Activated naive CD4-positive, alpha-beta T cell treated with anti-CD3 and anti-CD28 coated beads for 36 hours (primary cell): ENCODE measurements around the gene MYMK. TPM values are rescaled to one million over a fixed set of nuclear protein-coding genes. Genes with fewer than 3 reads are reported as not detected.

Experiments used
- CTCF ChIA-PET: fragments of 350-600 bp; sonication (Branson Sonifier 250); formaldehyde crosslinking; loops from one replicate; lab custom pipeline; 2021; ENCODE audit warnings: antibody characterized with exemption; lab: Charles Lee
- DNase-seq: peaks from one replicate; pipeline ENCODE4 v3.0.0-alpha.2; 2020
- H3K27ac Mint-ChIP-seq: one replicate; pipeline ENCODE4 v1.8.0; 2021; ENCODE audit warnings: mild to moderate bottlenecking, mixed read lengths
- H3K27me3 Mint-ChIP-seq: one replicate; pipeline ENCODE4 v1.8.0; 2021; ENCODE audit warnings: low read depth, mixed read lengths
- H3K36me3 Mint-ChIP-seq: one replicate; pipeline ENCODE4 v1.8.0; 2021; ENCODE audit warnings: low read depth, mixed read lengths
- H3K4me1 Mint-ChIP-seq: one replicate; pipeline ENCODE4 v1.8.0; 2021; ENCODE audit warnings: low read depth, mixed read lengths
- H3K4me3 Mint-ChIP-seq: one replicate; pipeline ENCODE4 v1.8.0; 2021; ENCODE audit warnings: mild to moderate bottlenecking, moderate library complexity, mixed read lengths
- H3K9me3 Mint-ChIP-seq: one replicate; pipeline ENCODE4 v1.8.0; 2021; ENCODE audit warnings: mixed read lengths
- intact Hi-C: fragments of 100-400 bp; cut with micrococcal nuclease; formaldehyde crosslinking; loops from one replicate; pipeline ENCODE4 v1.15.1; 2023
- total RNA-seq, 2 experiments: library from RNA; stranded (reverse); gene quantifications; one replicate each; pipeline ENCODE4 v1.2.3, GENCODE V29; 2021

The MYMK gene
- total RNA-seq, 2 experiments from 2014 or later, result not detected

DNA sequence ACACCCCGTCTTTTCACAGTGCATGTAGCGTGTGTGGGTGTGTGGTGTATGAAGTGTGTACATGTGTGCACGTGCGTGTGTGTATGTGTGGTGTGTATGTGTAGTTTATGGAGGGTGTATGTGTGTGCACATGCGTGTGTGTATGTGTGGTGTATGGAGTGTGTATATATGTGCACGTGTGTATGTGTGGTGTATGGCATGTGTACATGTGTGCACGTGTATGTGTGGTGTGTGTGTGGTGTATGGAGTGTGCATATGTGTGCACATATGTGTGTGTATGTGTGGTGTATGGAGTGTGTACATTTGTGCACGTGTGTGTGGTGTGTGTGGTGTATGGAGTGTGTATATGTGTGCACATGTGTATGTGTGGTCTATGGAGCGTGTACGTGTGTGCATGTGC is 13.2 kb downstream of the MYMK start:
- H3K9me3 Mint-ChIP-seq, result no peaks in the 10 kb centered on the region
- H3K36me3 Mint-ChIP-seq, result no peaks in the 10 kb centered on the region
- no peaks in the 10 kb centered on the region for H3K27me3 Mint-ChIP-seq
- intact Hi-C loops, result no loop called here
- no peak overlapping the region for H3K27ac Mint-ChIP-seq
- H3K4me3 Mint-ChIP-seq, result no peak overlapping the region
- DNase-seq, result no peak
- peaks cover 12% of the 10 kb centered on the region for H3K4me1 Mint-ChIP-seq
- CTCF ChIA-PET, result no interaction called here

DNA sequence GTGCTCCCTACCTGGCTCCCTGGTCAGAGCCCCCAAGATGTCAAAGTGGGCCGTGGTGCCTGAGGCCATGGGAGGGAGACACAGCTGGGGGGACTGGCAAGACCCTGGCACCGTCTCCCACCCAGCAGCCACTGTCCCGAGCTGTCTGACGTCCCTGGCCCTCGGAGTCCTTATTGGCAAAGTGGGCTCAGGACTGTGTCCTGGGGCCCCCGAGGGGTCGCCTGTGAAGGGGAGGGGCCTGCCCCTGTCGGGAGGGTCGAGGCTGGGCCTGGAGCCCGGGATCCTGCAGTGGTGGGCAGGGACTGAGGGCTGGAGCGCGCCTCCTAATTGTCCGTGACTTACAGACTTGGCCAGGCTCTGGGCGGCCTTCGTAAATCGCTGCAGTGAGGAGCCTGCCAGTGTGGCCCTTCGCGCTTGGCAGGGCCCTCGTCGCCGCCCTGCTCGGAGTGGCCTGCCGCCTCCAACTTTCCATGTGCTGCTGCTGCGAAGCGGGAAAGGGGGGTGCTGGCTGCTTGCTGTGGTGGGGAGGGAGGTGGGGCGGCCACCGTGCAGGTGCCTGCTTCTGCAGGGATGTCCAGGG is 13.7 kb downstream of the MYMK start:
- Mint-ChIP-seq H3K4me1 (peaks cover 12% of the 10 kb centered on the region), H3K27ac (no peak overlapping the region), H3K36me3 (no peaks in the 10 kb centered on the region), H3K9me3 (no peaks in the 10 kb centered on the region), H3K4me3 (no peak overlapping the region), H3K27me3 (no peaks in the 10 kb centered on the region)
- CTCF ChIA-PET, result no interaction called here
- no peak for DNase-seq
- intact Hi-C loops, result no loop called here

DNA sequence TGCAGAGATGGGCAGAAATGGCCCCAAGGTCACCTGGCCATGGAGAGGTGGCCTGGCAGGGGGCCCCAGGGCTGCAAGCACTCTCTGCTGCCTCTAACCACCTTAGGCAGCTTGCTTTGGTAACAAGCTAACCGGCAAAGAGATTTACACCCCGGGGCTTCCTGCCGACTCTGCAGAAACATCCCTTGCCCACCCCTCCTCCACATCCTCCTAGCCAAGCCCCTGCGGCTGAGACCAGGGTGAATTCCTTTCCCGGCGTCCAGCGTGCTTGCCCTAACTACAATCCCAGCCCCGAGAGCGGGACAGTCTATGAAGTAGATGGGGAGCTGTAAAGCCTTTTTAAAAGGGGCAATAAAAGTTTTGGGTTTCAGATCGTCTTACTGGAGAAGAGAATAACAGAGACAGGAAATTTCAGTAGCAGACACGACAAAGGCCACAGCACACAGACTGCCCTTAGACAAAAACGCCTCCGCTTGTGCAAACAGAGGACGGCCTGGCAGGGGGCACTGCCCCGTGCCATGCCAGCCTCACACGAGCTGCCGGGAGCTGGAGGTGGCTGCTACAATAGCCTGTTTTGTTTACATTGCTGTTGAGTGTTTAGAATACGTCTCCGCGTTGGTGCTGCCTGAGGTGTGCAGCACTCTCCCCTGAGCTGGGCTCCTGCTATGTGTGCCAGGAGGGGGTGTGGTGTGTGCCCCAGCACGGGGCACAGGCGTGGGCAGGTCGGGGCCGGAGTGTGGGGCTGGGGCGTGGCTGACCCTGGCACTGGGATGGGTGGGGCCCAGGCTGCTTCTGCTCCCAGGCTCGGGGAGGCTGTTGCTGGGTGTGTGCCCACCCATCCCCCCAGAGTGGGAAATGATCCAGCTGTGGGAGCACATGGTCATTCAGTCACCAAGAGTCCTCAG is 15.3 kb downstream of the MYMK start:
- CTCF ChIA-PET, result interaction anchor here (0.6 to 1.0 kb wide), 2 partner anchors 22 to 274 kb away, joined by 3 to 4 read pairs; no protein-coding TSS in a partner anchor
- no peaks in the 10 kb centered on the region for H3K27me3 Mint-ChIP-seq
- no peaks in the 10 kb centered on the region for H3K36me3 Mint-ChIP-seq
- peak; percentile 26 for DNase-seq
- peak overlapping the region; percentile 13 for H3K4me3 Mint-ChIP-seq
- intact Hi-C loops, result no loop called here
- H3K9me3 Mint-ChIP-seq, result no peaks in the 10 kb centered on the region
- H3K27ac Mint-ChIP-seq, result peak overlapping the region; percentile 15
- peaks cover 12% of the 10 kb centered on the region for H3K4me1 Mint-ChIP-seq

DNA sequence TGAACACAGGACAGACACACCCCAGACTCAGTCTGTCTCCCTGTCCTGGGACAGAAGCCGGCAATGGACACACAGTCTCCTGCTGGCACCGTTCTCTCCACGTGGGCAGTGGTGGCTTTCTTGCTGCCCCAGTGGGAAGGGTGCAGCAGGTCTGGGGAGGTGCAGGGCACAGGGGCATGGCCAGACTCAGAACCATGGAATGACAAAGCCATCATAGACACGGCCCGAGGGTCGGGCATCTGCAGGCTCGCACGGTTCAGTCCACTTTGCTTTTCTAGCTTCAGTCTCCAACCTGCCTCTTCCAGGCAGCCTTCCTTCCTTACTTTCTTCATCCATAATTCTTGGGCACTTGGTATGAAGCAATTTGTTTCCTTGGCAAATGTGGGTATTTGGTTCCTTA is 16.7 kb downstream of the MYMK start:
- H3K36me3 Mint-ChIP-seq, result no peaks in the 10 kb centered on the region
- intact Hi-C loops, result no loop called here
- no peak overlapping the region for H3K27ac Mint-ChIP-seq
- CTCF ChIA-PET, result no interaction called here
- no peak for DNase-seq
- H3K9me3 Mint-ChIP-seq, result no peaks in the 10 kb centered on the region
- H3K4me1 Mint-ChIP-seq, result peaks cover 12% of the 10 kb centered on the region
- no peaks in the 10 kb centered on the region for H3K27me3 Mint-ChIP-seq
- H3K4me3 Mint-ChIP-seq, result no peak overlapping the region

GRCh38 chr9:133507246-133507965 is 17.4 kb downstream of the MYMK start:
- DNase-seq, result no peak
- Mint-ChIP-seq H3K36me3 (peaks cover 2% of the 10 kb centered on the region), H3K27ac (no peak overlapping the region), H3K27me3 (no peaks in the 10 kb centered on the region), H3K4me3 (no peak overlapping the region), H3K4me1 (peaks cover 12% of the 10 kb centered on the region), H3K9me3 (peaks cover 3% of the 10 kb centered on the region)
- intact Hi-C loops, result no loop called here
- CTCF ChIA-PET, result no interaction called here

DNA sequence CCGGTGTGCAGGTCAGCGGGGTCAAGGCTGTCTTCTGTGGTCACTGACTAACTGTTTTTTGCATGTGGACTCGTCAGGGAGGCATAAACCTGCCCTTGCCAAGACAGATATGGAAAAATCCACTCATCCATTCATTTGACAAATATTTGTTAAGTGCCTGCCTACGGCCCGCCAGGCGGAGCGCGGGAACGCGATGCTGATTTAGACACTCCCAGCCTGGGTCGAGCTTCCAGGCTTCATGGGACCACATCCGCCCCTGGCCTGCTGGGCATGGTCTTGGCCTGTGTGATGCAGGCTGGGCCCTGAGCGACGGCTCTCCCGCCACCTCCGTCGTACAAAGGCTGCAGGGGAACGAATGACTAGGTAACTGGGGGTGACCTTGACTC is 18.1 kb downstream of the MYMK start:
- Mint-ChIP-seq H3K4me1 (peaks cover 12% of the 10 kb centered on the region), H3K27me3 (no peaks in the 10 kb centered on the region), H3K9me3 (peaks cover 11% of the 10 kb centered on the region), H3K27ac (no peak overlapping the region), H3K4me3 (no peak overlapping the region), H3K36me3 (peaks cover 4% of the 10 kb centered on the region)
- CTCF ChIA-PET, result interaction anchor here (0.8 kb wide), 1 partner anchor 11 kb away, joined by 3 read pairs; no protein-coding TSS in a partner anchor
- intact Hi-C loops, result no loop called here
- DNase-seq, result no peak

DNA sequence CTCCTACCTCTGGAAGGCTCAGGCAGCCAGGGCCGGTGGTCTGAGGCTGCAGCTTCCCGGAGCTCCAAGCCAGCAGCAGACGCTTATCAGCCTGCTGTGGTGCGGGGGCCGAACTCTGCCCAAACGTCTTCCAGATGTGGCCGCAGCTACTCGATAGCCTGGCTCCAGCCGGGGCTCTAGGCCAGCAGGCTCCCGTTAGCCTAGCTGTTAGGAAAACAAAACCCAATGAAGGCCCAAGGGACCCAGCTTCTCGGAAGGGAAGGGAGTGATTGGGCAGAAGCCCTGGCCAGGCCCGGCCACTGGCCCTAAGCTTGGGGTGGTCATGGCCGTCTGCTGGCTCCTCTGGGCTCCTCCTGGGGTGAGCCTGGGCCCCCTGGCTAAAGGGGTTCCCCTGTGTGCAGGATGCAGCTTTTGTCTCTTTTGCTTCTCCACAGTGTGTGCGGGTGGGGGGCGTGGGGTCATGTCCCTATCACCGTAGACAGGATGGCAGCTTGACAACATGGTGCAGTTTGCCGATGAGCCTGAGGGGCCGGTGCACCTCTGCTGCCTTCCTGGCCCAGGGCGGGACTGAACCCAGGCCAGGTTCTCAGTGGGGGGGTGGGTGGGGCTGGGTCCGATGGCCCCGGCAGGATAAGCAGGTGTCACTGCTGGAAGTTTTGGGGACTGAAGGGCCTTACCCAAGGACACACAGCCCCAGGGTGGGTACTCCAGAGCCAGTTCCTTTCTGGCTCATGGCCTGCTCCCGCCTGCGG is 18.7 kb downstream of the MYMK start:
- CTCF ChIA-PET, result interaction anchor here (0.8 kb wide), 1 partner anchor 10 kb away, joined by 3 read pairs; no protein-coding TSS in a partner anchor
- Mint-ChIP-seq H3K4me3 (no peak overlapping the region), H3K36me3 (peaks cover 4% of the 10 kb centered on the region)

GRCh38 chr9:133505186-133505830 is 19.5 kb downstream of the MYMK start:
- no peak for DNase-seq
- intact Hi-C loops, result no loop called here
- H3K27ac Mint-ChIP-seq, result no peak overlapping the region
- no peaks in the 10 kb centered on the region for H3K27me3 Mint-ChIP-seq
- CTCF ChIA-PET, result no interaction called here
- H3K4me1 Mint-ChIP-seq, result peaks cover 12% of the 10 kb centered on the region
- H3K4me3 Mint-ChIP-seq, result no peak overlapping the region
- H3K9me3 Mint-ChIP-seq, result peaks cover 17% of the 10 kb centered on the region
- peaks cover 4% of the 10 kb centered on the region for H3K36me3 Mint-ChIP-seq

More for the DNA sequence above, 18.7 kb downstream of the MYMK start:
- intact Hi-C loops, result no loop called here
- H3K9me3 Mint-ChIP-seq, result peaks cover 15% of the 10 kb centered on the region
- peaks cover 12% of the 10 kb centered on the region for H3K4me1 Mint-ChIP-seq
- DNase-seq, result no peak
- no peak overlapping the region for H3K27ac Mint-ChIP-seq
- no peaks in the 10 kb centered on the region for H3K27me3 Mint-ChIP-seq

DNA sequence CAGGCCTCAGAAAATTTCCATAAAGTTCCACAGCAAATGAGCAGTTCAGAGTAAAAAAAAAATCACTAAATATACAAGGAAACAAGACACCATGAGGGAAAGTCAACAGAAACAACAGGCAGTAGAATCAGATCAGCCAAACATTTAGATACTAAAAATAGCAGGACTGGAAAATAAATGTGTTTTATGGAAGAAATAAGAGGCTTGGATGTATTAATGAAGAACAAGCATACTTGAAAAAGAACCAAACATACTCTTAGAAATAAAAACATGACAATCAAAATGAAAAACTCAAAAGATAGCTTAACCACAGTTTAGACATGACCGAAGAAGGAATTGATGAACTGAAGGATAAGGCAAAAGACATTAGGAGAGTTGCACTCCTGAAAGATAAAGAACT is 22.6 kb downstream of the MYMK start:
- Mint-ChIP-seq H3K9me3 (peaks cover 17% of the 10 kb centered on the region), H3K36me3 (peaks cover 4% of the 10 kb centered on the region), H3K4me3 (no peak overlapping the region), H3K27me3 (no peaks in the 10 kb centered on the region), H3K27ac (no peak overlapping the region), H3K4me1 (no peaks in the 10 kb centered on the region)
- intact Hi-C loops, result no loop called here
- CTCF ChIA-PET, result no interaction called here
- no peak for DNase-seq

DNA sequence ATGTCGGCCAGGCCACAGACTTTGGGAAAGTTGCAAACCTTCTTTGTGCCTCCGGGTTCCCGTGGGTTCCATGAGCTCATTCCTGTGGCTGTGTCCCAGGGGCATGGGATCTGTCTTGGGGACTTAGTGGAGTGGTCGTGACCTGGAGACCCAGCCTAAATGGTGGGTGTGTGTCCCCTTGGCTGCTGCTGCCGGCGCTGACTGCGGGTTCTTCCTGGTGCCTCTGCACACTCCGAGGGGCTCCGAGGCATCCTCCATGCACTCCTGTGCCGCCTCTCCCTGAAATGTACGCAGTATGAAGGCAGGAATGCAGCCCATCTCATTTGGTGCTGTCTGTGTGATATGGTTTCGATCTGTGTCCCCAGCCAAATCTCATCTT is 24.9 kb downstream of the MYMK start:
- peaks cover 17% of the 10 kb centered on the region for H3K9me3 Mint-ChIP-seq
- CTCF ChIA-PET, result no interaction called here

GRCh38 chr9:133499132-133499891 is 25.4 kb downstream of the MYMK start:
- Mint-ChIP-seq H3K27me3 (no peaks in the 10 kb centered on the region), H3K9me3 (peaks cover 17% of the 10 kb centered on the region), H3K27ac (no peak overlapping the region), H3K36me3 (peaks cover 4% of the 10 kb centered on the region), H3K4me1 (no peaks in the 10 kb centered on the region), H3K4me3 (no peak overlapping the region)
- CTCF ChIA-PET, result no interaction called here
- intact Hi-C loops, result no loop called here
- DNase-seq, result no peak

More for the DNA sequence above, 24.9 kb downstream of the MYMK start:
- Mint-ChIP-seq H3K27ac (no peak overlapping the region), H3K4me3 (no peak overlapping the region), H3K4me1 (no peaks in the 10 kb centered on the region), H3K36me3 (peaks cover 4% of the 10 kb centered on the region), H3K27me3 (no peaks in the 10 kb centered on the region)
- intact Hi-C loops, result no loop called here
- no peak for DNase-seq
